A673 (cell line): ENCODE results near the gene HBZ. TPM values are rescaled to one million over a fixed set of nuclear protein-coding genes. Genes with fewer than 3 reads are reported as not detected.

Source experiments
- BruUV-seq: library from RNA; stranded (reverse); fragments of 400-500 nt; replicated peaks from 2 replicates; lab custom pipeline; 2021; lab: Mats Ljungman, UMichigan
- CTCF ChIA-PET: fragments of 300-600 bp; sonication (Branson Sonifier 250); formaldehyde crosslinking; loops from one replicate; lab custom pipeline; 2022; ENCODE audit warnings: antibody characterized with exemption; lab: Charles Lee
- POLR2A ChIA-PET: fragments of 300-600 bp; sonication (Branson Sonifier 250); formaldehyde crosslinking; loops from one replicate; lab custom pipeline; 2022; ENCODE audit warnings: antibody characterized with exemption; ENCODE audit not compliant: low non-redundant PET; lab: Charles Lee
- DNase-seq: peaks from one replicate; pipeline ENCODE4 v3.0.0-alpha.2; 2015; ENCODE audit warnings: low spot score
- H3K27ac ChIP-seq: fragments of 200-600 bp; sonication (generic); 2 replicates; pipeline ENCODE4 v1.5.1; 2016; ENCODE audit warnings: mixed run types, low read depth, mild to moderate bottlenecking, mixed read lengths, antibody characterized with exemption, low read length; ENCODE audit not compliant: poor library complexity, severe bottlenecking
- H3K27me3 ChIP-seq: fragments of 200-600 bp; sonication (generic); replicated peaks from 2 replicates; pipeline ENCODE4 v1.6.1; 2017; ENCODE audit warnings: mixed run types, low read depth, mild to moderate bottlenecking, mixed read lengths, antibody characterized with exemption, low read length; ENCODE audit not compliant: insufficient read depth, poor library complexity
- H3K36me3 ChIP-seq: fragments of 200-600 bp; sonication (generic); 2 replicates; pipeline ENCODE4 v1.6.1; 2016; ENCODE audit warnings: mixed run types, mild to moderate bottlenecking, mixed read lengths, antibody characterized with exemption, low read length; ENCODE audit not compliant: insufficient read depth, poor library complexity, severe bottlenecking
- H3K4me1 ChIP-seq: fragments of 200-600 bp; sonication (generic); 2 replicates; pipeline ENCODE4 v1.6.1; 2017; ENCODE audit warnings: mixed run types, mild to moderate bottlenecking, mixed read lengths, antibody characterized with exemption, low read length; ENCODE audit not compliant: insufficient read depth, poor library complexity, severe bottlenecking
- H3K4me3 ChIP-seq: fragments of 200-600 bp; sonication (generic); 2 replicates; pipeline ENCODE4 v1.5.1; 2016; ENCODE audit warnings: low read depth, mixed run types, mild to moderate bottlenecking, mixed read lengths, low read length; ENCODE audit not compliant: poor library complexity, severe bottlenecking
- H3K9me3 ChIP-seq: fragments of 200-600 bp; sonication (generic); 2 replicates; pipeline ENCODE4 v1.6.1; 2016; ENCODE audit warnings: mixed run types, low read depth, mild to moderate bottlenecking, mixed read lengths, antibody characterized with exemption, low read length; ENCODE audit not compliant: poor library complexity, severe bottlenecking
- CTCF ChIP-seq: fragments of 300-800, 200-600 bp; sonication (generic); conservative IDR thresholded peaks from 2 replicates; pipeline ENCODE4 v1.5.1; 2017; ENCODE audit warnings: low read depth, mild to moderate bottlenecking, antibody characterized with exemption, low read length, moderate library complexity, mixed read lengths
- EZH2 ChIP-seq: fragments of 200-600 bp; sonication (generic); IDR thresholded peaks from 2 replicates; pipeline ENCODE4 v1.6.1; 2017; ENCODE audit warnings: borderline replicate concordance, low read depth, mild to moderate bottlenecking, mixed read lengths, antibody characterized with exemption, low read length; ENCODE audit not compliant: poor library complexity, severe bottlenecking
- intact Hi-C: fragments of 100-400 bp; cut with micrococcal nuclease; formaldehyde crosslinking; loops from one replicate; pipeline ENCODE4 v1.10.0; 2022; ENCODE audit not compliant: unreplicated experiment
- total RNA-seq: library from RNA; stranded (reverse); gene quantifications from 2 replicates; pipeline ENCODE4 v1.2.3, GENCODE V29; 2021

The HBZ gene
- total RNA-seq, 1 experiment from 2014 or later, result not detected

GRCh38 chr16:193441-193840, 41.0 kb downstream of the HBZ start:
- DNase-seq, result no peak
- Histone ChIP-seq H3K36me3 (peaks cover 96% of the 10 kb centered on the region), H3K9me3 (no peaks in the 10 kb centered on the region), H3K4me3 (no peak overlapping the region), H3K4me1 (no peaks in the 10 kb centered on the region), H3K27ac (no peak overlapping the region), H3K27me3 (no peaks in the 10 kb centered on the region)
- POLR2A ChIA-PET, result no interaction called here
- intact Hi-C loops, result no loop called here
- CTCF ChIA-PET, result no interaction called here
- BruUV-seq, result no TSS peak
- TF ChIP-seq EZH2, result no peak
- no peak for TF ChIP-seq CTCF

GRCh38 chr16:194516-194915, 42.1 kb downstream of the HBZ start:
- Histone ChIP-seq H3K4me3 (no peak overlapping the region), H3K9me3 (no peaks in the 10 kb centered on the region), H3K36me3 (peaks cover 95% of the 10 kb centered on the region), H3K4me1 (no peaks in the 10 kb centered on the region), H3K27ac (no peak overlapping the region), H3K27me3 (no peaks in the 10 kb centered on the region)
- BruUV-seq, result no TSS peak
- TF ChIP-seq EZH2, result no peak
- TF ChIP-seq CTCF, result no peak
- ChIA-PET POLR2A (no interaction called here), CTCF (no interaction called here)
- no peak for DNase-seq
- intact Hi-C loops, result no loop called here

- Histone ChIP-seq H3K4me3 (no peak overlapping the region), H3K4me1 (peaks cover 4% of the 10 kb centered on the region), H3K27me3 (no peaks in the 10 kb centered on the region), H3K9me3 (no peaks in the 10 kb centered on the region), H3K36me3 (peaks cover 83% of the 10 kb centered on the region), H3K27ac (no peak overlapping the region)
- ChIA-PET POLR2A (interaction anchor here (0.7 kb wide), 1 partner anchor 23 kb away, joined by 15 read pairs; no protein-coding TSS in a partner anchor), CTCF (interaction anchor here (0.7 kb wide), 1 partner anchor 327 kb away, joined by 4 read pairs; no protein-coding TSS in a partner anchor)
- no peak for TF ChIP-seq CTCF
- no peak for TF ChIP-seq EZH2
- no TSS peak for BruUV-seq
- intact Hi-C loops, result no loop called here
- peak; percentile 30 for DNase-seq
These were observed 47.9 kb downstream of the HBZ start for GRCh38 chr16:200388-200787.
